ENCODE results near the gene TFPT. TPM values are rescaled to one million over a fixed set of nuclear protein-coding genes. Genes with fewer than 3 reads are reported as not detected.
A peak's percentile ranks its signal among the peaks of the same experiment; 100 is the strongest.
"Not testable (repeated sequence)": the region's sequence is repeated elsewhere in the genome, so short reads cannot be mapped to it uniquely, and the experiment has no call there.

The TFPT gene
- total RNA-seq, 2 donors from 2014 or later = 30.7 to 52.0 TPM

- Histone ChIP-seq H3K4me1 (replicated peaks) (peaks cover 3% of the 10 kb centered on the region), H3K4me3 (no peak overlapping the region), H3K36me3 (peaks cover 4 to 13% of the 10 kb centered on the region in 2 donors), H3K27me3 (replicated peaks; ENCODE audit: insufficient read depth) (no peaks in the 10 kb centered on the region), H3K9me3 (no peaks in the 10 kb centered on the region), H3K27ac (no peak overlapping the region)
- no peak for DNase-seq (ENCODE audit: low spot score)
- WGBS = 91% methylated on average over 11 of the region's 11 CpGs
- intact Hi-C loops (cut with DNase I) = no loop called here
- TF ChIP-seq POLR2A (IDR thresholded peaks at IDR 0.05) = no peak
- no peak for TF ChIP-seq CTCF (IDR thresholded peaks at IDR 0.05)
- TF ChIP-seq POLR2AphosphoS5 (IDR thresholded peaks at IDR 0.05) = no peak
Measured at GRCh38 chr19:54104998-54105715, 10.3 kb downstream of the TFPT start.

GRCh38 chr19:54102421-54103169 is 12.9 kb downstream of the TFPT start, which contains the start of gene NDUFA3:
Gene NDUFA3 (plus strand): TSS chr19:54102855. CDS start chr19:54102879, 24 bp downstream.
- TF ChIP-seq POLR2A (IDR thresholded peaks at IDR 0.05) (peak; percentile 60), POLR2AphosphoS5 (IDR thresholded peaks at IDR 0.05) (peak; percentile 100), CTCF (IDR thresholded peaks at IDR 0.05) (peak in 1 of 4 experiments; percentile 20)
- Histone ChIP-seq H3K27ac (peak within 1 kb of the TSS; percentile 46 to 55), H3K36me3 (no peaks in the 10 kb centered on the region), H3K4me3 (peak within 1 kb of the TSS; percentile 64 to 84), H3K27me3 (replicated peaks; ENCODE audit: insufficient read depth) (no peaks in the 10 kb centered on the region), H3K4me1 (replicated peaks) (peaks cover 3% of the 10 kb centered on the region), H3K9me3 (no peaks in the 10 kb centered on the region)
- WGBS = 2% methylated on average over 54 of the region's 54 CpGs
- peak; percentile 97 for DNase-seq (ENCODE audit: low spot score)
- intact Hi-C loops (cut with DNase I) = no loop called here

GRCh38 chr19:54100561-54100960 is 14.9 kb downstream of the TFPT start, which contains the start of gene OSCAR:
Gene OSCAR (minus strand): TSS chr19:54100803. CDS start chr19:54100792, 11 bp downstream.
- Histone ChIP-seq H3K27me3 (replicated peaks; ENCODE audit: insufficient read depth) (no peaks in the 10 kb centered on the region), H3K36me3 (no peaks in the 10 kb centered on the region), H3K9me3 (no peaks in the 10 kb centered on the region), H3K27ac (no peak within 1 kb of the TSS), H3K4me3 (no peak within 1 kb of the TSS), H3K4me1 (replicated peaks) (peaks cover 3% of the 10 kb centered on the region)
- WGBS = 60% methylated on average over 5 of the region's 5 CpGs
- DNase-seq (ENCODE audit: low spot score) = no peak
- TF ChIP-seq POLR2A (IDR thresholded peaks at IDR 0.05) (no peak), POLR2AphosphoS5 (IDR thresholded peaks at IDR 0.05) (no peak), CTCF (IDR thresholded peaks at IDR 0.05) (no peak)
- intact Hi-C loops (cut with DNase I) = no loop called here

GRCh38 chr19:54099903-54100255 is 15.6 kb downstream of the TFPT start:
- 85% methylated on average over 9 of the region's 9 CpGs for WGBS
- H3K27me3 ChIP-seq (replicated peaks; ENCODE audit: insufficient read depth); DNase-seq (ENCODE audit: low spot score); intact Hi-C loops (cut with DNase I); H3K4me1 ChIP-seq (replicated peaks); H3K36me3 ChIP-seq; H3K9me3 ChIP-seq; H3K4me3 ChIP-seq; H3K27ac ChIP-seq: not testable (repeated sequence)

GRCh38 chr19:54099190-54099902 is 16.1 kb downstream of the TFPT start:
- intact Hi-C loops (cut with DNase I) = no loop called here
- no peaks in the 10 kb centered on the region for H3K36me3 ChIP-seq
- 88% methylated on average over 12 of the region's 12 CpGs for WGBS
- H3K4me1 ChIP-seq (replicated peaks) = peaks cover 3% of the 10 kb centered on the region
- H3K9me3 ChIP-seq = no peaks in the 10 kb centered on the region
- no peak for DNase-seq (ENCODE audit: low spot score)
- no peak overlapping the region for H3K27ac ChIP-seq
- H3K27me3 ChIP-seq (replicated peaks; ENCODE audit: insufficient read depth) = no peaks in the 10 kb centered on the region
- no peak overlapping the region for H3K4me3 ChIP-seq
- TF ChIP-seq POLR2A (IDR thresholded peaks at IDR 0.05) = no peak
- no peak for TF ChIP-seq POLR2AphosphoS5 (IDR thresholded peaks at IDR 0.05)
- no peak for TF ChIP-seq CTCF (IDR thresholded peaks at IDR 0.05)
